GM19238 (cell line): ENCODE data around the gene FBLN2.

Experiments
- DNase-seq: peaks from one replicate; pipeline ENCODE4 v3.0.0; 2011; ENCODE audit warnings: low spot score; ENCODE audit not compliant: insufficient read length

FBLN2 gene

GRCh38 chr3:13621381-13622221 lies 72.7 kb downstream of the FBLN2 start:
- no peak for DNase-seq

DNA sequence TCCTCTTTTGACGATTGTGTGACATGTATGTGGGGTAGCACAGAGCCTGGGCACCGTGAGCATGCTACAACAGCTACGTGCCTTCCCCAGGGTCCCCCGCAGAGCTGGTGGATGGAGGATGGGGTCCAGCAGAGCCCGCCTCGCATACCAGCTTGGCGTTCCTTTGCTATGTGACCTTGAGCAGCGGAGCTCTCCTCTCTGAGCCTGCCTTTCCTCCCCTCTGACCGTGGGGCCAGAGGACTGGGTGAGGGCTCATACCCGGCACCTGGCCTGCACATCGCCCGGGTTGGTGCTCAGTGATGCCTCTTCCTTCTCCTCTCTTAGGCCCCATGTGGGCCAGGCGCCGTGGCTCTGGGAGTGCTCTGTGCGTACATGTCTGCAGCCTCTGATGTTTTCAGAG lies 73.4 kb downstream of the FBLN2 start:
- no peak for DNase-seq

GRCh38 chr3:13623101-13623654 lies 74.3 kb downstream of the FBLN2 start:
- no peak for DNase-seq

- DNase-seq: no peak
Observed at GRCh38 chr3:13624021-13624420, 75.1 kb downstream of the FBLN2 start.

- no peak for DNase-seq
Observed at GRCh38 chr3:13624671-13625125, 75.8 kb downstream of the FBLN2 start.

DNA sequence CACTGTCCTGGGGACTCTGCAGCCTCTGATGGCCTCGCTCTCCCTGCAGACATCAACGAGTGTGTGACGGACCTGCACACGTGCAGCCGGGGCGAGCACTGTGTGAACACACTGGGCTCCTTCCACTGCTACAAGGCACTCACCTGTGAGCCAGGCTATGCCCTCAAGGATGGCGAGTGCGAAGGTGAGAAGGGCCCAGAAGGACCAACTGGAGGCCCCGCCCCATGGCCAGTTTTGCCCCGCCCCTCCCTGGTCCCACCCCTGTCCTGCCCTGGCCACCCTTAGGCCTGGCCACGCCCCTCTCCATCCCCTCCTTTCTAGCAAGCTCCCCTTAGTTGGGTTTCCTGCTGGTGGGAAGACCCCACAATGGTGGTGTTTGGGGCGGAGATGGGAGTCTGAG lies 77.5 kb downstream of the FBLN2 start:
- DNase-seq: no peak

- no peak for DNase-seq
Observed at GRCh38 chr3:13626915-13627460, 78.1 kb downstream of the FBLN2 start.

GRCh38 chr3:13627681-13628080 lies 78.8 kb downstream of the FBLN2 start:
- DNase-seq: no peak

GRCh38 chr3:13628432-13628831 lies 79.5 kb downstream of the FBLN2 start:
- no peak for DNase-seq

DNA sequence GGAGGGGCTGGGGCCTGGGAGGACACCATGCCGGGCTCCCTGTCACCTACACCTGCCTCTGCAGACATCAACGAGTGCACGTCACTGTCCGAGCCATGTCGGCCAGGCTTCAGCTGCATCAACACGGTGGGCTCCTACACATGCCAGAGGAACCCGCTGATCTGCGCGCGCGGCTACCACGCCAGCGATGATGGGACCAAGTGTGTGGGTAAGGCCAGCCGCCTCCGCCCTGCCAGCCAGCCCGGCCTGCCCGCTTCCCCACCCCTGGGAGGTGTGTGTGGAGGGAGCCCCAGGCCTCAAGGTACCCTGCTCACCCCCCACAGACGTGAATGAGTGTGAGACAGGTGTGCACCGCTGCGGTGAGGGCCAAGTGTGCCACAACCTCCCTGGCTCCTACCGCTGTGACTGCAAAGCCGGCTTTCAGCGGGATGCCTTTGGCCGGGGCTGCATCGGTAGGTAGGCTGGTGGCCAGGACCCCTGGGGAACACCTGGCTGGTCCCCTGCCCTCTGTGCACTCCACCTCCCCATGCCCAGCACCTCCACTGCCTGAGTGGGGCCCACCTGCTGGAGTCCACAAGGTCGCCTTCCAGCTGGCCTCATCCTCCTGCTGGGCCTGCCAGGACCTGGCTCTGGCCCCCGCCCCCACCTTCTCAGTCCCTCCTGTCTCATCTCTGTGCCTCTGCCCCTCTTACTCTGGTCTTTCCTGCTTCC lies 80.1 kb downstream of the FBLN2 start:
- DNase-seq: no peak

DNA sequence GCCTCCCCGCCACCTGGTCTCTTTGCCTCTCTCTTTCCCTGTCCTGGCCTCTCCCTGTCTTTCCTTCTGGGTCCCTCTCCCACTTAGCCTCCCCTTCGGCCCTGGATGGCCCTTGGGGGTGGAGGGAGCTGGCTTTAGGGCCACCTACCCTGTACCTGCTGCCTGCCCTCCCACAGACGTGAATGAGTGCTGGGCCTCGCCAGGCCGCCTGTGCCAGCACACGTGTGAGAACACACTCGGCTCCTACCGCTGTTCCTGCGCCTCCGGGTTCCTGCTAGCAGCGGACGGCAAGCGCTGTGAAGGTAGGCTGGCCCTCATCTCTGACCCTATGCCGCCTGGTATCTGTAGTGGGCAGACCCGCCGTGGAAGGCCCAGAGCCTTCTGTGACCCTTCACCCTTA lies 80.7 kb downstream of the FBLN2 start:
- DNase-seq: no peak

GRCh38 chr3:13631256-13631655 lies 82.3 kb downstream of the FBLN2 start:
- no peak for DNase-seq

DNA sequence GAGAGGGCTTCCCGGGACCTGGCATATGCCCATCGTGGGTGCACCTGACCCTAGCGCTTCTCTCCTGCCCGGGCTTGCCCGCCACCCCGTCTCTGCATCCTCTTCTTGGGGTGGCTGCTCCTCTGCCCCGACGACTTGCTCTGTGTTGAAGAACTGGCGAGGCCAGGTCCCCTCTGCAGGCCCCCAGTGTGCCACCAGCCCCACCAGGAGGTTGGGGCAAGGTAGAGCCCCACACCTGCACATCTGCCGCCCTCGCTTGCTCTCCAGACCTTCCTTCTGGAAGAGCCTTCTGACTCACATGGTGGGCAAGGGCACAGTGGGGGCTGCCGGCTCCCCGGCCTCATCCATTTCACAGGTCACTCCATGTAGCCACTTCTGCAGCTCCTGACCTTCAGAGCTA lies 84.3 kb downstream of the FBLN2 start:
- no peak for DNase-seq

DNA sequence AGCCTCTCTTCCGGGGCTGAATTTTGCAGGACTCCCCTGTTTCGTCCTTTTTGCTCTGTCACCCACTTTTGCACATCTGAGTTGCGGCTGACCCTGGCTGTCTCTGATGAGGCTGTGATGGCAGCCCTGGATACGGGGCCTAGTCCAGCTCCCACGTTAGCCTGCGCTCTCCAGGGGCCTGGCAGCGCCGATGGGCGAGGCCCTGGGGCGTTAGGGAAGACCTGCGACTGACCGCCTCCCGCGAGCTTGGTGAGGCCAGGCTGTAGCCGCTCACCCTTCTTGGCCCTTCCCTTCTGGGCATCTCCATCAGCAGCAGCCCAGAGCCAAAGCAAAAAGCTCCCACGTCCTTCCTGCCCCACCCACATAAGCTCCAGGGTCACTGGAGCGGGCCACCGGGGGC lies 85.2 kb downstream of the FBLN2 start:
- DNase-seq: no peak

GRCh38 chr3:13634615-13635014 lies 85.7 kb downstream of the FBLN2 start:
- no peak for DNase-seq

- no peak for DNase-seq
Observed at GRCh38 chr3:13636186-13636585, 87.3 kb downstream of the FBLN2 start.

GRCh38 chr3:13636874-13637273 lies 87.9 kb downstream of the FBLN2 start:
- DNase-seq: no peak

DNA sequence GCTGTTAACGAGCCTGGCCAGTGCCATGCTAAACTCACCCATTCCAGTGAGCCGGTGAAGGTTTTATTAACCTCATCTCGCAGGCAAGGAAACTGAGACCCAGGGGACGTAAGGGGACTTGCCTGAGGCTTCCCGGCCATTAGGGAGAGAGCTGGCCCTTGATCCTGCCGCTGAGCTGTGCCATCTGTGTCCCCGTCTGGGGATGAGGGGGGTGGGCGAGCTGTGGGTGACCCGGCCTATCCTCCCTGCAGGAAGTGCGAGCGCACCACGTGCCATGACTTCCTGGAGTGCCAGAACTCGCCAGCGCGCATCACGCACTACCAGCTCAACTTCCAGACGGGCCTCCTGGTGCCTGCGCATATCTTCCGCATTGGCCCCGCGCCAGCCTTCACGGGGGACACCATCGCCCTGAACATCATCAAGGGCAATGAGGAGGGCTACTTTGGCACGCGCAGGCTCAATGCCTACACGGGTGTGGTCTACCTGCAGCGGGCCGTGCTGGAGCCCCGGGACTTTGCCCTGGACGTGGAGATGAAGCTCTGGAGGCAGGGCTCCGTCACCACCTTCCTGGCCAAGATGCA lies 88.5 kb downstream of the FBLN2 start:
- DNase-seq: no peak

GRCh38 chr3:13637953-13638352 lies 89.0 kb downstream of the FBLN2 start:
- no peak for DNase-seq

- DNase-seq: no peak
Observed at GRCh38 chr3:13638927-13639326, 90.0 kb downstream of the FBLN2 start.

DNA sequence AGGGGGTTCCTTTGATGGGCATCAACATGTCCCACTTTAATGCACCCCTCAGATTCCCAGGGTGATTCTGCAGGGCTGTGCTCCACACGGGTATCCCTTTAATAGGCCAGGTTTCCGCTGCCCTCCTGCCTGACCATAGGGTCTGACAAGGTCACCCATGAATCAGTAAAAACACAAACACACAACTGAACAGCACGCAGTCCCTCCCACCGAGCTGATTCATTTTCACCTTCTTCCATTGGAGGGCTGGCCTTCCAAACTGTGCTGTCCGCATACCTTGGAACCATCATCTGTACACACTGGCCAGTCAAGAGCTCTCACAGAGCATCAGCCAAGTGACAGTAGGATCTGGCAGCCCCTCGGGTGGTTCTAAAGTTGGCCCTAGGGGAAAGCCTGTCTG lies 93.7 kb downstream of the FBLN2 start:
- no peak for DNase-seq
